ENCODE data around the gene GPR25.

DNA sequence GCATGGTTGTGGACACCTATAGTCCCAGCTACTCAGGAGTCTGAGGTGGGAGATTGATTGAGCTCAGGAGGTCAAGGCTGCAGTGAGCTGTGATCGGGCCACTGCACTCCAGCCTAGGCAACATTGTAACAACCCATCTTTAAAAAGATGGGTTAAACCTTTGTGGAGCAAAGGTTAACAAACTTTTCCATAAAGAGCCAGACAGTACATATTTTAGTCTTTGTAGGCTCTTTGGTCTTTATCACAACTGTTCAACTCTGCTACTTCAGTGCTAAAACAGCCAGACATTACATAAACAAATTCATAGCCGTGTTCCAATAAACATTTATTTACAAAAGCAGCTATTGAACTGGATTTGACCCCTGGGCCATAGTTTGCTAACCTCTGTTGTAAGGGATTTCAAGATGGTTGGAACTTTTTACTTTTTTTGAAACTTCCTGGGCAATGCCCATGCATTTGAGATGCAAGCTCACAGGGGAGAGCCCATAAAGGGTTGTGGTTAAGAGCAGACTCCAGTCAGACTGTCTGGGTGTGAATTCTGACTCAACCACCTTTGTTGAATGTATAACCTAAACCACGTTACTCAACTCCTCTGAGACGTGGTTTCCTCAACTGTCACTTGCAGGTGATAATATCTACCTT, 32.8 kb downstream of the GPR25 start:
- no peak for TF ChIP-seq POLR2AphosphoS5 (IDR thresholded peaks at IDR 0.05)
- TF ChIP-seq POLR2A (IDR thresholded peaks at IDR 0.05): no peak
- TF ChIP-seq, protein P1, sequence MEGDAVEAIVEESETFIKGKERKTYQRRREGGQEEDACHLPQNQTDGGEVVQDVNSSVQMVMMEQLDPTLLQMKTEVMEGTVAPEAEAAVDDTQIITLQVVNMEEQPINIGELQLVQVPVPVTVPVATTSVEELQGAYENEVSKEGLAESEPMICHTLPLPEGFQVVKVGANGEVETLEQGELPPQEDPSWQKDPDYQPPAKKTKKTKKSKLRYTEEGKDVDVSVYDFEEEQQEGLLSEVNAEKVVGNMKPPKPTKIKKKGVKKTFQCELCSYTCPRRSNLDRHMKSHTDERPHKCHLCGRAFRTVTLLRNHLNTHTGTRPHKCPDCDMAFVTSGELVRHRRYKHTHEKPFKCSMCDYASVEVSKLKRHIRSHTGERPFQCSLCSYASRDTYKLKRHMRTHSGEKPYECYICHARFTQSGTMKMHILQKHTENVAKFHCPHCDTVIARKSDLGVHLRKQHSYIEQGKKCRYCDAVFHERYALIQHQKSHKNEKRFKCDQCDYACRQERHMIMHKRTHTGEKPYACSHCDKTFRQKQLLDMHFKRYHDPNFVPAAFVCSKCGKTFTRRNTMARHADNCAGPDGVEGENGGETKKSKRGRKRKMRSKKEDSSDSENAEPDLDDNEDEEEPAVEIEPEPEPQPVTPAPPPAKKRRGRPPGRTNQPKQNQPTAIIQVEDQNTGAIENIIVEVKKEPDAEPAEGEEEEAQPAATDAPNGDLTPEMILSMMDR (IDR thresholded peaks at IDR 0.05 in 8 of 11, conservative IDR thresholded peaks at IDR 0.05 in 3 of 11): no peak

Data from spleen (tissue), 7 donors.